ENCODE measurements around the gene ROBO1.

Gene ROBO1

GRCh38 chr3:79215286-79215685 lies 552.5 kb downstream of the ROBO1 start:
- no peak for TF ChIP-seq CTCF (conservative IDR thresholded peaks at IDR 0.05; ENCODE audit: low read depth, low read length)
- DNase-seq (ENCODE audit: low read depth) = no peak
- no peak overlapping the region for H3K4me3 ChIP-seq (ENCODE audit: low read depth, low read length)

GRCh38 chr3:79211586-79212359 lies 556.0 kb downstream of the ROBO1 start:
- no peak for TF ChIP-seq CTCF (conservative IDR thresholded peaks at IDR 0.05; ENCODE audit: low read depth, low read length)
- DNase-seq (ENCODE audit: low read depth) = no peak
- H3K4me3 ChIP-seq (ENCODE audit: low read depth, low read length) = no peak overlapping the region

GRCh38 chr3:79204351-79204750 lies 563.4 kb downstream of the ROBO1 start:
- no peak overlapping the region for H3K4me3 ChIP-seq (ENCODE audit: low read depth, low read length)
- peak; percentile 17 for DNase-seq (ENCODE audit: low read depth)
- TF ChIP-seq CTCF (conservative IDR thresholded peaks at IDR 0.05; ENCODE audit: low read depth, low read length) = no peak

- no peak for TF ChIP-seq CTCF (conservative IDR thresholded peaks at IDR 0.05; ENCODE audit: low read depth, low read length)
- H3K4me3 ChIP-seq (ENCODE audit: low read depth, low read length) = no peak overlapping the region
- DNase-seq (ENCODE audit: low read depth) = no peak
These were observed 564.7 kb downstream of the ROBO1 start for GRCh38 chr3:79203144-79203519.

GRCh38 chr3:79202471-79203143 lies 565.2 kb downstream of the ROBO1 start:
- no peak for TF ChIP-seq CTCF (conservative IDR thresholded peaks at IDR 0.05; ENCODE audit: low read depth, low read length)
- no peak for DNase-seq (ENCODE audit: low read depth)
- no peak overlapping the region for H3K4me3 ChIP-seq (ENCODE audit: low read depth, low read length)

GRCh38 chr3:79200456-79200855 lies 567.3 kb downstream of the ROBO1 start:
- DNase-seq (ENCODE audit: low read depth) = peak; percentile 18
- TF ChIP-seq CTCF (conservative IDR thresholded peaks at IDR 0.05; ENCODE audit: low read depth, low read length) = no peak
- H3K4me3 ChIP-seq (ENCODE audit: low read depth, low read length) = no peak overlapping the region

GRCh38 chr3:79199966-79200365 lies 567.8 kb downstream of the ROBO1 start:
- TF ChIP-seq CTCF (conservative IDR thresholded peaks at IDR 0.05; ENCODE audit: low read depth, low read length) = no peak

More at GRCh38 chr3:79199966-79200365, 567.8 kb downstream of the ROBO1 start:
- DNase-seq (ENCODE audit: low read depth) = no peak
- no peak overlapping the region for H3K4me3 ChIP-seq (ENCODE audit: low read depth, low read length)
